ENCODE data around the gene GRK5. TPM values are rescaled to one million over a fixed set of nuclear protein-coding genes. Genes with fewer than 3 reads are reported as not detected.

GRK5 gene
- total RNA-seq, 4 donors from 2014 or later = 6.0 to 111 (median 9.5) TPM

DNA sequence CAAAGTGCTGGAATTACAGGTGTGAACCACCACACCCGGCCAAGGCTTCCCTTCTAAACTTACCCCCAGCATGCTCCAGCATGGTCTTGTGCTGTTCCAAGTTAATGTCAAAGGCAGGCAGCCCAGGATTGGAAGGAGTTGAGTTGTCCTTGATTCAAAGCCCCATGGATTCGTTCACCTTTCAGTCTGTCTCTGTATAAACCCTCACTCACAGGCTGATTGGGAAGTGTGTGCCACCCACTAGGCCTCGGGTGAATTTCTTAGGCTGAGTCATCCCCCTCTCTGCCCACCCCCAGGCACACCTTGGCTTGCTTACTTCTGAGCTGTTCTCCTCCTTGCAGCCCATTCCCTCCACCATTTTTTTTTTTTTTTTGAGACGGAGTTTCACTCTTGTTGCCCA is 15.5 kb upstream of the GRK5 start:
- Histone ChIP-seq H3K9me3 (no peaks in the 10 kb centered on the region), H3K4me3 (no peak overlapping the region), H3K4me1 (peaks cover 0 to 6% (median 0%) of the 10 kb centered on the region in 4 donors), H3K27me3 (no peaks in the 10 kb centered on the region), H3K27ac (no peak overlapping the region), H3K36me3 (no peaks in the 10 kb centered on the region)
- in situ Hi-C loops (cut with MboI; ENCODE audit: low pct_ligation_motif_present in 1 of 4, low pct_unique_long_range_greater_than_20kb in 1 of 4, low sequenced_read_pairs in 3 of 4) (loop anchor here in 3 of 4 donors (10.0 kb wide), 1 partner anchor 223 kb away; no protein-coding TSS in a partner anchor), intact Hi-C loops (cut with DNase I; ENCODE audit: low total_unique reads) (no loop called here)
- WGBS, 2 donors (ENCODE audit: low coverage in 1 of 2) = 85% methylated on average over 4 of the region's 4 CpGs; no CpG with 5 or more reads in 1 of the 2 donors
- DNase-seq = no peak
- TF ChIP-seq EP300 (IDR thresholded peaks at IDR 0.05; ENCODE audit: low read depth) = no peak
- no peak for TF ChIP-seq POLR2A (IDR thresholded peaks at IDR 0.05)
- TF ChIP-seq POLR2AphosphoS5 (IDR thresholded peaks at IDR 0.05) = no peak
- TF ChIP-seq, protein P1, sequence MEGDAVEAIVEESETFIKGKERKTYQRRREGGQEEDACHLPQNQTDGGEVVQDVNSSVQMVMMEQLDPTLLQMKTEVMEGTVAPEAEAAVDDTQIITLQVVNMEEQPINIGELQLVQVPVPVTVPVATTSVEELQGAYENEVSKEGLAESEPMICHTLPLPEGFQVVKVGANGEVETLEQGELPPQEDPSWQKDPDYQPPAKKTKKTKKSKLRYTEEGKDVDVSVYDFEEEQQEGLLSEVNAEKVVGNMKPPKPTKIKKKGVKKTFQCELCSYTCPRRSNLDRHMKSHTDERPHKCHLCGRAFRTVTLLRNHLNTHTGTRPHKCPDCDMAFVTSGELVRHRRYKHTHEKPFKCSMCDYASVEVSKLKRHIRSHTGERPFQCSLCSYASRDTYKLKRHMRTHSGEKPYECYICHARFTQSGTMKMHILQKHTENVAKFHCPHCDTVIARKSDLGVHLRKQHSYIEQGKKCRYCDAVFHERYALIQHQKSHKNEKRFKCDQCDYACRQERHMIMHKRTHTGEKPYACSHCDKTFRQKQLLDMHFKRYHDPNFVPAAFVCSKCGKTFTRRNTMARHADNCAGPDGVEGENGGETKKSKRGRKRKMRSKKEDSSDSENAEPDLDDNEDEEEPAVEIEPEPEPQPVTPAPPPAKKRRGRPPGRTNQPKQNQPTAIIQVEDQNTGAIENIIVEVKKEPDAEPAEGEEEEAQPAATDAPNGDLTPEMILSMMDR (IDR thresholded peaks at IDR 0.05) = no peak

DNA sequence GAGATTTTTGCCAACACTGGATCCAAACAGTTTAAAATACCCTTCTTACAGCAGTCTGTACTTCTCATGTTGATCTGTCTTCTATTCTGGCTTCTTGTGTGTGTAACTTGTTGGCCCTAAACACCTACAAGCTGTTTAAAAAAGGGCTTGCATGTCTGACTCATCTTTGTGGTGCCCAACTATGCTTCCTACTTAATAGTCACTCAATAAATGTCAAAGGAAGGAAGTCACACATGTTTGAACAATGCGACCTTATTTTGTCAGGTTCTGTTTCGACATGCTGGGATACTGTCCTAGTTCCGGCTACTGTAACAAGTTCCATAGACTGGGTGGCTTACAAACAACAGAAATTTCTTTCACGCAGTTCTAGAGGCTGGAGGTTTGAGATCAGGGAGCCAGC is 9.4 kb upstream of the GRK5 start:
- no peak overlapping the region for H3K27ac ChIP-seq
- no peak for DNase-seq
- in situ Hi-C loops (cut with MboI; ENCODE audit: low pct_ligation_motif_present in 1 of 4, low pct_unique_long_range_greater_than_20kb in 1 of 4, low sequenced_read_pairs in 3 of 4) (loop anchor here in 3 of 4 donors (10.0 kb wide), 1 partner anchor 217 kb away; no protein-coding TSS in a partner anchor), intact Hi-C loops (cut with DNase I; ENCODE audit: low total_unique reads) (loop anchor here (5.0 kb wide), 1 partner anchor 249 kb away; no protein-coding TSS in a partner anchor)
- peaks cover 4% of the 10 kb centered on the region for H3K27me3 ChIP-seq
- peaks cover 0 to 2% (median 0%) of the 10 kb centered on the region in 4 donors for H3K4me1 ChIP-seq
- no peak overlapping the region for H3K4me3 ChIP-seq
- WGBS, 2 donors (ENCODE audit: low coverage in 1 of 2) = 0 to 72% methylated on average over 1 to 4 of the region's 4 CpGs
- no peaks in the 10 kb centered on the region for H3K36me3 ChIP-seq
- TF ChIP-seq POLR2AphosphoS5 (IDR thresholded peaks at IDR 0.05) = no peak
- no peak for TF ChIP-seq EP300 (IDR thresholded peaks at IDR 0.05; ENCODE audit: low read depth)
- TF ChIP-seq, protein P1 (IDR thresholded peaks at IDR 0.05) = no peak
- no peak for TF ChIP-seq POLR2A (IDR thresholded peaks at IDR 0.05)
- H3K9me3 ChIP-seq = no peaks in the 10 kb centered on the region

DNA sequence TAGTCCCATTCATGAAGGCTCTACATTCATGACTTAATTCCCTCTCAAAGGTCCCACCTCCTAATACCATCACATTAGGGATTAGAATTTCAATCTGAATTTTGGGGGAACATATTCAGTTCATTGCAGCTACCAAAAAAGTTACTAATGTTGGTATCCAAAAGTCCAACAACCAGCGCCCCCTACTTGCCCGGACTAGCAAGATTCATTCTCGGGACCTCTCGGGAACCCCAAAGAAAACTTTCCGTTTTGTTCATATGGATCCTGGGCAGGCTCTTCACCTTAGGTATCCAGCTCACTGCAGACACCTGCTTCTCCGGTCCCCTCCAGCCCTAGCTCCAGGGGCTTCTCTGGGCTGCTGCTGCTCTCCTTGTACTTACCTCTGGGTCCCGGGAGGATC is 8.9 kb upstream of the GRK5 start:
- no peak for DNase-seq
- Histone ChIP-seq H3K9me3 (no peaks in the 10 kb centered on the region), H3K4me3 (no peak overlapping the region), H3K4me1 (peaks cover 0 to 2% (median 0%) of the 10 kb centered on the region in 4 donors), H3K27ac (no peak overlapping the region), H3K36me3 (no peaks in the 10 kb centered on the region), H3K27me3 (peaks cover 4% of the 10 kb centered on the region)
- in situ Hi-C loops (cut with MboI; ENCODE audit: low pct_ligation_motif_present in 1 of 4, low pct_unique_long_range_greater_than_20kb in 1 of 4, low sequenced_read_pairs in 3 of 4) = loop anchor here in 3 of 4 donors (10.0 kb wide), 1 partner anchor 216 kb away; no protein-coding TSS in a partner anchor
- intact Hi-C loops (cut with DNase I; ENCODE audit: low total_unique reads) = loop anchor here (5.0 kb wide), 1 partner anchor 249 kb away; no protein-coding TSS in a partner anchor
- 0 to 29% methylated on average over 1 to 7 of the region's 7 CpGs for WGBS, 2 donors (ENCODE audit: low coverage in 1 of 2)
- no peak for TF ChIP-seq EP300 (IDR thresholded peaks at IDR 0.05; ENCODE audit: low read depth)
- TF ChIP-seq, protein P1 (IDR thresholded peaks at IDR 0.05) = peak in 4 of 5 experiments; percentile 10 to 32 (median 23)

DNA sequence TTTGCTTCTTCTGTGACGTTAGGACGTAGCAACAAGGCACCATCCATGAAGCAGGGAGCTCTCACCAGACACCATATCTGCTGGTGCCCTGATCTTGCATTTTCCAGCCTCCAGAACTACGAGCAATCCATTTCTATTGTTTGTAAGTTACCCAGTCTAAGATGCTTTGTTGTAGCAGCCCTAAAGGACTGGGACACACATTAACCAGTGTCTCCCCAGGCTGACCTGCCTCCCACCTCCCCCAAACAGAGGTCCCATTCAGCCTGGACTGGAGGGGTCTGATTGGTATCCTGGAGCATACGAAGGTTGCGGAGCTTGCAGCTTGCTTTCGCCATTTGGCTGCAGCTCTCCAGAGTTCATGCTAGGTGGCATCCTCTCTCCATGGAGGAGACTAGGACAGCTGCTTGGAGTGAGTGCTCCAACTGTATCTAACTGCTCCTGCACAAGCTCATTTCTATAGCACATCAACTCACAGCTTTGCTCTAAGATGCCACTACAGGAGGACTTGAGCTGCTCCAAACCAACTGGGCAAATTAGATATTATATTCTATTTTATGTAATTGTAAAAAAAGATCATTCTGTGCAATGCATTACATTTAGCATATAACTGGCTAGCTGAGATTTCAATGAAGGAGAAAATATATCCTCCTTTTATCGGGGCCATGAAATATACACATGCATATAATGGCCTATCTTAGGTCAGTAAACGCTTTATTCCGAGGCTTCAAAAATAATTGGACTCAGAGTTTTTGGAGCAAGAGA is 8.0 kb upstream of the GRK5 start:
- peaks cover 4% of the 10 kb centered on the region for H3K27me3 ChIP-seq
- peaks cover 0 to 2% (median 0%) of the 10 kb centered on the region in 4 donors for H3K4me1 ChIP-seq
- H3K9me3 ChIP-seq = no peaks in the 10 kb centered on the region
- in situ Hi-C loops (cut with MboI; ENCODE audit: low pct_ligation_motif_present in 1 of 4, low pct_unique_long_range_greater_than_20kb in 1 of 4, low sequenced_read_pairs in 3 of 4) (loop anchor here in 3 of 4 donors (10.0 kb wide), 1 partner anchor 215 kb away; no protein-coding TSS in a partner anchor), intact Hi-C loops (cut with DNase I; ENCODE audit: low total_unique reads) (loop anchor here (5.0 kb wide), 1 partner anchor 248 kb away; no protein-coding TSS in a partner anchor)
- H3K36me3 ChIP-seq = no peaks in the 10 kb centered on the region
- H3K27ac ChIP-seq = no peak overlapping the region
- H3K4me3 ChIP-seq = no peak overlapping the region
- TF ChIP-seq, protein P1 (IDR thresholded peaks at IDR 0.05) = peak; percentile 68 to 77 (median 74)
- TF ChIP-seq POLR2AphosphoS5 (IDR thresholded peaks at IDR 0.05) (no peak), POLR2A (IDR thresholded peaks at IDR 0.05) (no peak), EP300 (IDR thresholded peaks at IDR 0.05; ENCODE audit: low read depth) (no peak)
- peak; percentile 63 for DNase-seq
- 42 to 44% methylated on average over 6 to 9 of the region's 9 CpGs for WGBS, 2 donors (ENCODE audit: low coverage in 1 of 2)
